HepG2 (cell line): ENCODE results near the gene LPCAT4. TPM values are rescaled to one million over a fixed set of nuclear protein-coding genes. Genes with fewer than 3 reads are reported as not detected.

Experiments
- CENPX ChIP-seq: sonication (generic); formaldehyde crosslinking; IDR thresholded peaks from 2 replicates; pipeline ENCODE4 v1.9.0; 2021; ENCODE audit warnings: mild to moderate bottlenecking, missing genetic modification reagents, moderate library complexity
- E2F1 ChIP-seq: sonication (generic); formaldehyde crosslinking; IDR thresholded peaks from 2 replicates; pipeline ENCODE4 v1.5.0; 2020; ENCODE audit warnings: missing genetic modification reagents
- KIAA2018 ChIP-seq: sonication (generic); formaldehyde crosslinking; IDR thresholded peaks from 2 replicates; pipeline ENCODE4 v1.5.0; 2020; ENCODE audit warnings: mild to moderate bottlenecking, missing genetic modification reagents, borderline replicate concordance
- KLF6 ChIP-seq: IDR thresholded peaks from 2 replicates; pipeline ENCODE4 v1.8.0; 2016; ENCODE audit warnings: missing biosample characterization, missing genetic modification reagents
- MIER3 ChIP-seq: IDR thresholded peaks from 2 replicates; pipeline ENCODE4 v1.6.1; 2016; ENCODE audit warnings: missing compliant biosample characterization, borderline replicate concordance
- RBM39 ChIP-seq: fragments of 200-400 bp; formaldehyde crosslinking; IDR thresholded peaks from one replicate; pipeline ENCODE4 v1.6.1; 2018; ENCODE audit warnings: antibody characterized with exemption, mild to moderate bottlenecking, low read depth, low read length; ENCODE audit not compliant: poor library complexity, severe bottlenecking
- TCF7L2 ChIP-seq: IDR thresholded peaks from 2 replicates; pipeline ENCODE4 v1.6.1; 2011; ENCODE audit warnings: mild to moderate bottlenecking, low read depth, low read length, moderate library complexity
- THAP9 ChIP-seq: sonication (generic); formaldehyde crosslinking; IDR thresholded peaks from 2 replicates; pipeline ENCODE4; 2020; ENCODE audit warnings: missing genetic modification reagents, mild to moderate bottlenecking, borderline replicate concordance
- TP53 ChIP-seq: sonication (generic); formaldehyde crosslinking; conservative IDR thresholded peaks from 2 replicates; pipeline ENCODE4 v1.4.0; 2020; ENCODE audit warnings: missing genetic modification reagents
- ZNF253 ChIP-seq: sonication (generic); formaldehyde crosslinking; IDR thresholded peaks from 2 replicates; pipeline ENCODE4 v1.8.0; 2022; ENCODE audit warnings: mild to moderate bottlenecking, missing genetic modification reagents, borderline replicate concordance
- ZXDC ChIP-seq: sonication (generic); formaldehyde crosslinking; IDR thresholded peaks from 2 replicates; pipeline ENCODE4 v1.5.0; 2020; ENCODE audit warnings: mild to moderate bottlenecking, missing genetic modification reagents
- polyA plus RNA-seq, 8 experiments: library from polyadenylated mRNA; depleted of rRNA in 3 of 8; stranded (reverse) in 7 of 8; unstranded in 1 of 8; fragments of >200 nt; fragmentation: Illumina TruSeq in 4 of 8; extraction: Trizol in 4 of 8; gene quantifications; 2 replicates each; pipeline versions ENCODE4 v1.2.1 to v1.2.3, GENCODE V29; 2011 to 2016; ENCODE audit warnings: low read depth in 4 of 8, missing spikeins in 1 of 8, mixed read lengths in 1 of 8; ENCODE audit not compliant: insufficient read depth in 1 of 8
- total RNA-seq, 5 experiments: library from RNA; depleted of rRNA; stranded (reverse); fragments of >200 nt; fragmentation: Illumina TruSeq; extraction: Trizol; gene quantifications; 2 replicates each; pipeline ENCODE4 v1.2.3, GENCODE V29; 2016; ENCODE audit warnings: low read depth in 1 of 5

LPCAT4 gene
- total and polyA plus RNA-seq, 2 of the 13 experiments (the other 11 are each of a cell fraction or from before 2014, with no cell fraction given): 8.1 to 57.1 TPM

- TF ChIP-seq THAP9 (CRISPR knock-in tag) (no peak; the same call in 1 of the 2 replicates), KLF6 (no peak), TP53 (CRISPR knock-in tag) (no peak), ZXDC (CRISPR knock-in tag) (no peak), TCF7L2 (no peak), RBM39 (peak; percentile 65), CENPX (no peak), ZNF253 (CRISPR knock-in tag) (0 out of 2 replicates have a peak, but pooled peaks have one; percentile 45), KIAA2018 (CRISPR knock-in tag) (no peak), E2F1 (CRISPR knock-in tag) (no peak), MIER3 (CRISPR knock-in tag) (no peak; the same call in 1 of the 2 replicates)
These were observed at the start of gene LPCAT4 (continued) for GRCh38 chr15:34367101-34368081.
